ENCODE measurements around the gene COL17A1.

DNA sequence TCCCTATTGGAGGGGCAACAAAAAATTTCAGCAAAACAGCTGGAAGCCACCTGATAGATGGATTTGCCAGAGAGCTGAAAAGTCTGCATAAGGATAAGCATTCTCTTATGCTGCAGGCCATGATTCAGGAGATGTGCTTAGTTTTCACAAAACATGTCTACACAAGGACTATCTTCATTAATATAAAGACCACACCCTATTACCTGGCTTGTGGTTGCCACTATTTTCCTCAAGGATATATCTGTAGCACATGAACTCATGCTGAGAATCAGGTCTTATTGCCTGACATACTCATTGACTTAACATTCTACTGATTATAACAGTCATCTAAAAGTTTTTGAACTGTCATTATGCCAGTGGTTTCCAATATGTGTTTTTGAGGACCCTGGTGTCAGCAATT lies 7.1 kb upstream of the COL17A1 start:
- TF ChIP-seq, protein P1, sequence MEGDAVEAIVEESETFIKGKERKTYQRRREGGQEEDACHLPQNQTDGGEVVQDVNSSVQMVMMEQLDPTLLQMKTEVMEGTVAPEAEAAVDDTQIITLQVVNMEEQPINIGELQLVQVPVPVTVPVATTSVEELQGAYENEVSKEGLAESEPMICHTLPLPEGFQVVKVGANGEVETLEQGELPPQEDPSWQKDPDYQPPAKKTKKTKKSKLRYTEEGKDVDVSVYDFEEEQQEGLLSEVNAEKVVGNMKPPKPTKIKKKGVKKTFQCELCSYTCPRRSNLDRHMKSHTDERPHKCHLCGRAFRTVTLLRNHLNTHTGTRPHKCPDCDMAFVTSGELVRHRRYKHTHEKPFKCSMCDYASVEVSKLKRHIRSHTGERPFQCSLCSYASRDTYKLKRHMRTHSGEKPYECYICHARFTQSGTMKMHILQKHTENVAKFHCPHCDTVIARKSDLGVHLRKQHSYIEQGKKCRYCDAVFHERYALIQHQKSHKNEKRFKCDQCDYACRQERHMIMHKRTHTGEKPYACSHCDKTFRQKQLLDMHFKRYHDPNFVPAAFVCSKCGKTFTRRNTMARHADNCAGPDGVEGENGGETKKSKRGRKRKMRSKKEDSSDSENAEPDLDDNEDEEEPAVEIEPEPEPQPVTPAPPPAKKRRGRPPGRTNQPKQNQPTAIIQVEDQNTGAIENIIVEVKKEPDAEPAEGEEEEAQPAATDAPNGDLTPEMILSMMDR (optimal IDR thresholded peaks at IDR 0.05 in 1 of 3, IDR thresholded peaks at IDR 0.05 in 1 of 3, conservative IDR thresholded peaks at IDR 0.05 in 1 of 3; ENCODE audit: extremely low read depth in 1 of 3, insufficient read depth in 2 of 3, low read length in 3 of 3) = no peak
- TF ChIP-seq EZH2 (IDR thresholded peaks at IDR 0.05; ENCODE audit: low read length) = no peak
